HEK293T (cell line): ENCODE measurements around the gene VWA5B1.

Experiments
- ELF4 ChIP-seq: fragments of 450-650 bp; IDR thresholded peaks from 2 replicates; pipeline ENCODE4 v1.6.1; 2017; ENCODE audit warnings: antibody characterized with exemption
- SUZ12 ChIP-seq: fragments of 450-650 bp; IDR thresholded peaks from 2 replicates; pipeline ENCODE4 v1.6.1; 2016; ENCODE audit warnings: mild to moderate bottlenecking

GRCh38 chr1:20342294-20343148 is 51.8 kb downstream of the VWA5B1 start:
- TF ChIP-seq SUZ12 (no peak), ELF4 (no peak)
